Transverse colon (tissue), 4 donors: ENCODE data around the gene CCDC70. TPM values are rescaled to one million over a fixed set of nuclear protein-coding genes. Genes with fewer than 3 reads are reported as not detected.

ENCODE experiments used
- DNase-seq: peaks from one replicate; pipeline ENCODE4 v3.0.0-alpha.2; 2019
- H3K27ac ChIP-seq, 4 donors: fragments of 200-600 bp; sonication (generic); 2 replicates each; pipeline ENCODE4 v1.5.1; 2016 to 2018; ENCODE audit warnings: inconsistent platforms in 4 of 4
- H3K27me3 ChIP-seq: fragments of 200-600 bp; sonication (generic); 2 replicates; pipeline ENCODE4 v1.5.1; 2017; ENCODE audit warnings: inconsistent platforms
- H3K36me3 ChIP-seq, 4 donors: fragments of 200-600 bp; sonication (generic); 2 replicates each; pipeline ENCODE4 v1.5.1; 2017 to 2019; ENCODE audit warnings: inconsistent platforms in 4 of 4
- H3K4me1 ChIP-seq, 4 donors: fragments of 200-600 bp; sonication (generic); 2 replicates each; pipeline ENCODE4 v1.5.1; 2017 to 2020; ENCODE audit warnings: inconsistent platforms in 4 of 4
- H3K4me3 ChIP-seq, 4 donors: fragments of 200-600 bp; sonication (generic); 1 replicate in 1 of 4; 2 replicates in 3 of 4; pipeline versions ENCODE4 v1.5.1 to v1.6.1; 2017 to 2019; ENCODE audit warnings: inconsistent platforms in 4 of 4
- H3K9me3 ChIP-seq, 2 donors: fragments of 200-600 bp; sonication (generic); 2 replicates each; pipeline ENCODE4 v1.5.1; 2017 to 2019; ENCODE audit warnings: inconsistent platforms in 2 of 2
- CTCF ChIP-seq, 5 experiments: fragments of 200-600 bp in 3 of 5; fragments of 450-650 bp in 2 of 5; sonication (generic) in 3 of 5; IDR thresholded peaks; 1 replicate in 2 of 5; 2 replicates in 3 of 5; pipeline ENCODE4 v1.5.1; 2016 to 2017; ENCODE audit warnings: antibody characterized with exemption in 5 of 5, inconsistent platforms in 3 of 5, mild to moderate bottlenecking in 2 of 5, moderate library complexity in 1 of 5
- EP300 ChIP-seq: sonication (generic); formaldehyde crosslinking; IDR thresholded peaks from one replicate; pipeline ENCODE4 v1.6.1; 2017; ENCODE audit warnings: antibody characterized with exemption, low read depth
- POLR2A ChIP-seq: fragments of 450-650 bp; IDR thresholded peaks from one replicate; pipeline ENCODE4 v1.6.1; 2016; ENCODE audit warnings: antibody characterized with exemption, mild to moderate bottlenecking, moderate library complexity
- POLR2AphosphoS5 ChIP-seq, 3 donors: sonication (generic); formaldehyde crosslinking; IDR thresholded peaks; one replicate each; pipeline ENCODE4 v1.6.1; 2016; ENCODE audit warnings: antibody characterized with exemption in 3 of 3
- WGBS, 2 donors: methylation state at CpG; one replicate each; pipeline ENCODE4 v1.1.5; 2018; ENCODE audit warnings: low coverage in 1 of 2; 5-methylcytosine and 5-hydroxymethylcytosine counted together
- in situ Hi-C, 4 donors: fragments of 200-750 bp; cut with MboI; loops; one replicate each; pipeline versions ENCODE4 v1.15.0 to v1.15.1; 2017; ENCODE audit warnings: low sequenced_read_pairs in 3 of 4, low pct_ligation_motif_present in 1 of 4, low pct_unique_long_range_greater_than_20kb in 1 of 4
- intact Hi-C: fragments of 100-400 bp; cut with DNase I; formaldehyde crosslinking; loops from one replicate; pipeline ENCODE4 v1.15.1; 2023; ENCODE audit warnings: low total_unique reads
- total RNA-seq, 4 donors: library from RNA; depleted of rRNA; stranded (reverse); fragments of >200 nt; gene quantifications; one replicate each; pipeline ENCODE4 v1.1.0, GENCODE V29; 2016

CCDC70 gene
- total RNA-seq, 4 donors from 2014 or later, result not detected

DNA sequence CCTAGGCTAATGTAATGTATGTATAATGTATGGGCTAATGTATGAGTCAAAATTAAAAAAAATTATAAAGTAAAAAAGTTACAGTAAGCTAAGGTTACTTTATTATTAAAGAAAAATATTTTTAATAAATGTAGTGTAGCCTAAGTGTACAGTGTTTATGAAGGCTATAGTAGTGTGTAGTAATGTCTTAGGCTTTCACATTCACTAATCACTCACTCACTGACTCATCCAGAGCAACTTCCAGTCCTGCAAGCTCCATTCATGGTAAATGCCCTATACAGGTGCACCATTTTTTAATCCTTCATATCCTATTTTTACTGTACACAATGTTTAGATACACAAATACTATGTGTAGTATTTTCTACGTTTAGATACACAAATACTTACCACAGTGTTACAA, 15.0 kb upstream of the CCDC70 start:
- intact Hi-C loops, result no loop called here
- 57 to 72% methylated on average over 1 of the region's 1 CpG for WGBS, 2 donors

DNA sequence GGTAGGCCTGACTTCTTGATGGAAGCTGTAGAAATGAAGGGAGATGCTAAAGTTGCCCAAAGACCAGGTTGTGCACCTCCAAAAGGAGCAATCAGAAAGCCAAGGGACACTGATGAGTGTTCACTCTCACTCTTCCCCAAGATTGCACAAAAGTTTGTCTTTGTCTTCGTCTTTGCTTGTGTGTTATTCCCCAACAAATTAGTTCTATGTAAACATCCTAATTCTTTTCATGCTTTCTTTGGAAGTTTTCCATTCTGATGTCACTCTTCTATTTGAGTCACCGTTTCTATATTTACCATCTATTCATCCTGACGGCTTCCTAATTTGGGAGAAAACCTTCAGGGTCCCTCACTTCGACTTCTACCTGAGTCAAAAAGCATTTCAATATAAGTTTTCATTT, 13.1 kb upstream of the CCDC70 start:
- Histone ChIP-seq H3K4me3 (no peak overlapping the region), H3K27ac (no peak overlapping the region), H3K27me3 (no peaks in the 10 kb centered on the region), H3K36me3 (no peaks in the 10 kb centered on the region), H3K4me1 (peaks cover 0 to 3% (median 0%) of the 10 kb centered on the region in 4 donors), H3K9me3 (no peaks in the 10 kb centered on the region)
- no peak for TF ChIP-seq CTCF (IDR thresholded peaks at IDR 0.05)
- in situ Hi-C loops (no loop called here), intact Hi-C loops (no loop called here)
- 61 to 67% methylated on average over 4 of the region's 4 CpGs for WGBS, 2 donors
- no peak for DNase-seq

More for the DNA sequence above, 15.0 kb upstream of the CCDC70 start:
- Histone ChIP-seq H3K36me3 (no peaks in the 10 kb centered on the region), H3K27me3 (no peaks in the 10 kb centered on the region), H3K9me3 (no peaks in the 10 kb centered on the region), H3K27ac (no peak overlapping the region), H3K4me3 (no peak overlapping the region), H3K4me1 (peaks cover 0 to 3% (median 0%) of the 10 kb centered on the region in 4 donors)
- no peak for DNase-seq
- no peak for TF ChIP-seq POLR2A
- TF ChIP-seq EP300, result no peak
- no peak for TF ChIP-seq POLR2AphosphoS5 (IDR thresholded peaks at IDR 0.05)
- TF ChIP-seq CTCF (IDR thresholded peaks at IDR 0.05), result no peak
- in situ Hi-C loops, result no loop called here

- Histone ChIP-seq H3K36me3 (no peaks in the 10 kb centered on the region), H3K4me1 (peaks cover 0 to 3% (median 0%) of the 10 kb centered on the region in 4 donors), H3K27ac (no peak overlapping the region), H3K27me3 (no peaks in the 10 kb centered on the region), H3K9me3 (no peaks in the 10 kb centered on the region), H3K4me3 (no peak overlapping the region)
- intact Hi-C loops, result no loop called here
- no peak for DNase-seq
- WGBS, 2 donors, result 61 to 62% methylated on average over 3 to 21 of the region's 21 CpGs
- in situ Hi-C loops, result no loop called here
- TF ChIP-seq CTCF (IDR thresholded peaks at IDR 0.05) (peak; percentile 16 to 35 (median 24)), POLR2AphosphoS5 (IDR thresholded peaks at IDR 0.05) (no peak), POLR2A (no peak)
Observed at GRCh38 chr13:51849145-51850101, 12.3 kb upstream of the CCDC70 start.

DNA sequence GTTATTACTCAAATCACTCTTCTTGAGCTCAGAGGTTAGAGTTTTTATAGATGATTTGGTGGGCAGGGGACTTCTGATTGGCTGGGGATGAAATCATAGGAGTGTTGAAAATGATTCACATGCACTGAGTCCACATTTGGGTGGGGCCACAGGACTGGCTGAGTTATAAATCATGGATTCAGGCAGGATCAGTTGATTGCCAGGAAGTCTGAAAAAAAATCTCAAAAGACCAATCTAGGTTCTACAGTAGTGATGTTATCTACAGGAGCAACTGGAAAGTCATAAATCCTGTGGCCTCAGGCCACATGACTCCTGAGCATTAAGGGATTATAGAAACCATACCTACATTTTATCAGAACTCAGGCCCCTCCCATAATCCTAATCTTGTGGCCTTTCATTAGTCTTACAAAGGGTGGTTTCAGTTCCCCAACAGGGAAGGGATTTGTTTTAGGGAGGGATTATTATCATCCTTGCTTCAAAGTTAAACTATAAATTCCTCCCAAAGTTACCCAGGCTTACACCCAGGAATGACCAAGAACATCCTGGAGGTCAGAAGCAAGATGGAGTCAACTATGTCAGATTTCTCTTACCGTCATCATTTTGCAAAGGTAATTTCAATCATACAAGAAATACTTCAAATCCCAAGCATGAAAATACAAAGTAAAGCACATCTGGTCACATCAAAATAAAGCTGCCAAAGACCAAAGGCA, 5.6 kb upstream of the CCDC70 start:
- intact Hi-C loops, result no loop called here
- TF ChIP-seq POLR2AphosphoS5 (IDR thresholded peaks at IDR 0.05) (no peak), CTCF (IDR thresholded peaks at IDR 0.05) (no peak), POLR2A (no peak), EP300 (no peak)
- Histone ChIP-seq H3K27ac (no peak overlapping the region), H3K27me3 (no peaks in the 10 kb centered on the region), H3K4me1 (no peaks in the 10 kb centered on the region), H3K36me3 (no peaks in the 10 kb centered on the region), H3K9me3 (no peaks in the 10 kb centered on the region), H3K4me3 (no peak overlapping the region)
- in situ Hi-C loops, result no loop called here
- peak; percentile 38 for DNase-seq
- 91 to 100% methylated on average over 1 of the region's 1 CpG for WGBS, 2 donors
